SKM-1 (cell line): ENCODE results near the gene HSPG2.
A peak's percentile ranks its signal among the peaks of the same experiment; 100 is the strongest.
"Not testable (repeated sequence)": the region's sequence is repeated elsewhere in the genome, so short reads cannot be mapped to it uniquely, and the experiment has no call there.

Source experiments
- DNase-seq: peaks from one replicate; lab custom pipeline; 2025; ENCODE audit not compliant: unreplicated experiment; lab: John Stamatoyannopoulos, UW

The HSPG2 gene

DNA sequence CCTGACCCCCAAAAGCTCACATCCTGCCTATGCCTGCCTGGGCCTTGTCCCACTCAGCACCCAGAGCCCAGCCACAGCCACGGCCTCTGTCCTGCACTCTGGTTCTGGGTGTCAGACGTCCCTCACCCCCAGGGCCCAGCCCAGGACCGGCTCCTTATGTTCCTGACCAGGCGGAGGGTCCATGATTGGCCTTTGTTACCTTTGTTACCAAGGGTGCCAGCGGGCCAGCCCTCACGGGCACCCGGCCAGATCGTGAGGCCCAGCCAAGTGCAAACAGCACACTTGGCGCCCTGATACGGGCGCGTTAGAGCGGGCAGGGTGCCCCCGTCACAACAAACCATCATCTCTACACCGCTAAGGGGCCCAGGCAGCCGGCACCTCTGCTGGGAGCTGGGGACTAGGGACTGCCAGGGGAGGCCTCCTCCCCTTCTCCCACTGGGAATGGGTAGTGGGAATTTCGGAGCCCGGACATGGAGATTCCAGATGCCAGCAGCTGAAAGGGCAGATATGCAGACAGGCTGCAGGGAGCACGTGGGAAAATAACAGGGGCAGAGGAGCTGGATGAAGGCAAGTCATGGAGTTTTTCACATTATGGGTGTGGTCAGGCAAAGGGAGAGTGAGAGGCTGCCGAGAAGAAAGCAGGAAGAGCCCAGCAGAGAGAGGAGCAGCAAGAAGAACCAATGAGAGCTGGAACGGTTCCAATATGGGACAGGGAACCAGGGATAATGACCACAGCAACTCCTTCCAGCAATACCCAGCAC, 22.1 kb downstream of the HSPG2 start:
- no peak for DNase-seq

DNA sequence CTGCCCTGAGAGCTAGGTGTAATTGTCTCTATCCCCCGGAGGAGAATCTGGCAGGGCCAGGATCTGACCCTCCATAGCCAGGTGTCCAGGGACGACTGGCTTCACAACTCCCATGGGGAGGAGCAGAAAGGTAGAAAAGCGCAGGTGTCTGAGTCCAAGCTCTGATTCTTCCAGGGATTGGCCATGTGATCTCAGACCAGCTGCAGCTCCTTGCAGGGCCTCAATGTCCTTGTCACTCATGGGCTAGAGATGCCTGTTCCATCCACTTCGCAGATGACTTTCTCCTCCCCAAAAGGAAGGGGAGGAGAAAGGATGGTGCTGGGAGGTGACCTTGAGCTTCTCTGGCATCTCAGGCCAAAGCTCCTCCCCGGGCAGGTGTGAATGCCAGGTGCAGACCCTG, 22.7 kb downstream of the HSPG2 start:
- no peak for DNase-seq

DNA sequence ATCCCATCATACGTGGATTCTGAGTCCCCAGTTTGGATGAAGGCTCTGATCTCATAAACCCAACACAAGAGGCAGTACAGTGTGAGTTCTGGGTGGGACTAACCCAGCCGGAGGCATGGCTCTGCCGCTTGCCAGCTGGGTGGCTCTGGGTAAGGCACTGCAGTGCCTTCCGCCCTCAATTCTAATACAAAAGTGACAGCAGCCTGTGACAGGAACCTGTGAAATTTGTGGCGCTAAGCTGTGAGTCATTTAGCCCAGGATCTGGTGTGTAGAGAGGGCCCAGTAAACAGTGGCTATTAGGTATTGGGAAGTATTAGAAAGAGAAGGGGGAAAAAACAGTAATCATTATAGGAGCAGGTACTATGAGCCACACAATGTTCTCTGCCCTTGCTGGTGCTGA, 23.3 kb downstream of the HSPG2 start:
- DNase-seq, result no peak

DNA sequence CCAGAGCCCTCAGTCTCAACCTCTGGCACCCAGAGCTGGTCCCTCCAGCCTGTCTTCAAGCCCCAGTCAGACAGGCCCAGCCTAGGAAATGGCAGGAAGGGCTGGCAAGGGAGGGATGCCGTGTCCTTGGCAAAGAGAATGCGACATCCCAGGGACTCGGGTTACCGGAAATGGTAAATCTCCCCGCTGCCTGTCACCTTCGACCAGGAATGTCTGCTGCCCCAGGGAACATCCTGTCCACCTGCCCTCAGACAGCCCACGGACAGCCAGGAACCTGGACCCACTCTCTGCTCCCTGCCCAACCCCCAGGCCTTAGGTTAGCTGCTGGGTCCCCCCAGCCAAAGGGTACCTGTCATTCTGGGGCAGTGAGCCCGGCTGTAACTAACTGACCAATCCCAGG, 23.9 kb downstream of the HSPG2 start:
- DNase-seq, result no peak

DNA sequence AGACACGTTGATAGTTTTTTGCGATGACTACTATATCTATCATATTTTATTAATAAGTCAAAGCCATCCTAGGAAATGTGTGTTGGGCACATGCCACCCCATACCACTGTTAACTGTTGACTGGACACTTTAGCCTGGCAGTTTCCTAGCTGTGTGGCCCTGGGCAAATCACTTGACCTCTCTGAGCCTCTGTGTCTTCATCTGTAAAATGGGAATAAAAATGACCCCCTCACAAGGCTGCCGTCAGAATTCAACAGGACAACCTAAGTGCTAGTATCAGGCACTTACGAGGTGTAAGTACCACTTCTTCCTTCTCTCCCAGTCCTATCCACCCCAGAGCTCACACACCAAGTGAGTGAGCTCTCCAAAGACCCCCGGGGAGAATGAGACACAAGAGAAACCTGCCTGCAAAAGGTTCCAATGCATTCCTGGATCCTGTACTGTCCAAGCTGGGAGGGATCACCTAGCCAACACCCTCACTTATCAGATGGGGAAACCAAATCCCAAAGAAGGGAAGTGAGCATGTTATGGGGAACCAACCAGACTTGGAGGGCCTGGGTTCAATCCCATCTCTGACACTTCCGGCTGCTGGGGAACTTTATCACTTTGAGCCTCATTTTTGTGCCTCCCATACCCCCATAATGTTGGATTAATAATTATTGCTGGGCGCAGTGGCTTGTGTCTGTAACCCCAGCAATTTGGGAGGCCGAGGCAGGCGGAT, 24.9 kb downstream of the HSPG2 start:
- DNase-seq, result no peak

DNA sequence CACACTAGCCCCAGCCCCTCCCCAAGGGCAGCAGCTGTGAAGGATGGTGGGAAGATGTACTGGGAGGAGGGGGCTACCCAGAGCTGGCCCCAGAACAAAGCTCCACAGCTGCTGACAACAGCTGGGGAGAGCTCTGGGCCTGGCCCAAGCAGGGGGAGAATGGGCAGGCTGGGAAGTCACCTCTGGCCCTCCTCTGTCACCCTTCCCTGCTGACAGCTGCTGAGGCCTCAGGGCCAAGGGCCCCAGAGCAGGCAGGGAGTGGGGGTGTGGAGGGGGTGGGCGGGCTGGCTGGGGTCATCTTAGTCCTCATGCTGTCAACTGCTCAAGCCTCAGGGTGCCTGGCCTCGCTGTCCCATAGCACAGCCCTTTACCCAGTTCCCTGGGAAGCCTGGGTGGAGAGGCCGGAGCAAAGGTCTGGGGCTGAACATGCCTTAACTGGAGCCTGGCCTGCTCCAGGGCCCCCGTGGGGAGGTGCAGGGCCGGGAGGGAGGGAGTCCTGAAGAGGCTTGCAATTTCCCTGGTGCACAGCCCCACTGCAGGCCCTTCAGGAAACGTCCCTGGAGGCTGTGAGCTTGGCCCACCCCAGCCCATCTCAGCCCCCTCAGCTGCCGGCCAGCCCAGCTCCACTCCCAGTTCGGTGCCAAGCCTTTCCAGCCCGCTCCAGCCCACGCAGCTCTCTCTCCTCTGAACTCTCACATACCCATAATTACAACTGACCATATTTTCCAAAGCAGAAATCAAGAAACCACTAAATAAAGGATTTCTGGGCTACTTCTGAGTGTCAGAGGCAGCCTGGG, 25.7 kb downstream of the HSPG2 start:
- DNase-seq, result no peak

DNA sequence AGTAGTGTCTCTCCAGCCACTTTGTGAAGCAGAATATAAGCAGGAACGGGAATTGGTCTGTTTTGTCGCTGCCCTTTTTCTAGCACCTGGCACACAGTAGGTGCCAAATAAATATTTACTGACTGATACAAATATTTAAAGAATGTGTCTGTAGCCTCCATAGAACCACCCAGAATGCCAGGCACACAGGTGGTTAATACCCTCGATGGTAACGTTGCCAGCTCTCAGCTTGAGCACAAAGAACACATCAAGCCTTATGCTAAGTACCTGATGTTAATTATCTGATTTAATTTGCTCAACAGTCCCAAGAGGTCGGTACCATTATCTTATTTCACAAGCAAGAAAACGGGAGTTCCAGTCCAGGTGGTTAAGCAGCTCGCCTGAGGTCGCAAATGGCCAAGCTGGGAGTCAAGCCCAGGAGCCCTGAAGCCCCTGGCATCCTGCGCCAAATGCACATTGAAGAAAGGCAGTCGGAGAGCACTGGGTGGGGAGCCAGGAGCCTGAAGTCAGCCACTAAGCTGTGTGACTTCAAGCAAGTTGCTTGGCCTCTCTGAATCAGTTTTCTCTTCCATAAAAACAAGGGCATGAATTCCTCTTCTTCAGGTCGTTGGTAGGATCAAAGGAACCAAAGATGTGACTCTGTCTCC, 26.4 kb downstream of the HSPG2 start:
- DNase-seq, result no peak

DNA sequence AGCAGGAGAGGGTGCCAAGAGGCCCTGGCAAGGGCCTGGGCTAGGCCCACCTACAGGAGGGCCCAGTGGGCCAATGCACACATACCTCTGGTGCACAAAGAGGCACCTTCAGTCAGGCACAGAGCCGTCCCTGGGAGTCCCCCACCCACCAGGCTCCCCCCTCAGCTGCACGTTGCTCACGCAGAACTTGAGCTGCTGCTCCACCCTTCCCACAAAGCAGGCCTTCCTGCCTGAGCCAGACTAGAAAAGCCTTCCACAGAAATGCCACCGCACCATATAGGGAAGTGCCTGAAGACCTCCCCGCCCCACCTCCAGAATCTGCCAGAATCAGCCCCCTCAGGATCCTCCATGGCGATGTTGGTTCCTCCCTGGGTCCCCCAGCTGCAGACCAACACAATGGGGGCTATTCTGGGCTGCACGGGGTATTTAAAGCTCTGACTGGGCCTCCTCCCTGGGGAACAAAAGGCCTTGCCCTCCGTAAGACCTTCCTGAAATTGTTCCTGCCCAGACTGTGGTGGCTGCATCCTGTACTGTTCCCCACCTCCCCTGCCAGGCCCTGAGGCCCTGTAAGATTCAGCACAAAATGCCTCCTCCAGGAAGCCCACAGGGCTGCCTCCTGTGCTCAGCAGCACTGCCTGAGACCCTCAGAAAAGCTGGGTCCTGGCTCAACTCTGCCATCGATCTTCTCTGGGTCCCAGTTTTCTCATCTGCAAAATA, 27.2 kb downstream of the HSPG2 start:
- DNase-seq, result peak; percentile 54

DNA sequence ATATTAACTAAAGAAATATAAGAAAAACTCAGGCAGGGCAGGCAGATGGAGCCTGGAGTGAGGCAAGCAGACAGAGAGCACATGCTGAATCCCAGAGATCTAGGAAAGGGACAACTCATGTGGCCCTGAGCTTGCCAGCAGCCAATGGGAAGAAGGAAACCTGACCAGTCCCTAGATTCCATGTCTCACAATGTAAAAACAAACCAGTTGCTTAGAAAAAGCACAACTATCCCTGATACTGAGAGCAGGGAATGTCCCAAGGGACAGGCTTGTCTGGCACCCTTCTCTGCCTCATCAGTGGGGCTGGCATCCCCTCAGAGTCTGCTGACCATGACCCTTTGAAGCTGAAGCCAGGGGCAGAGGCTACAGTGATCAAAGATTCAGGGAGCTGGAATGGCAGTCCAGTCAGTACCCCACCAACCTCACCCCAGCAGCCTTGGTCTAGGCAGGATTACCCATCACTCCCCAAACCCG, 27.8 kb downstream of the HSPG2 start:
- no peak for DNase-seq

DNA sequence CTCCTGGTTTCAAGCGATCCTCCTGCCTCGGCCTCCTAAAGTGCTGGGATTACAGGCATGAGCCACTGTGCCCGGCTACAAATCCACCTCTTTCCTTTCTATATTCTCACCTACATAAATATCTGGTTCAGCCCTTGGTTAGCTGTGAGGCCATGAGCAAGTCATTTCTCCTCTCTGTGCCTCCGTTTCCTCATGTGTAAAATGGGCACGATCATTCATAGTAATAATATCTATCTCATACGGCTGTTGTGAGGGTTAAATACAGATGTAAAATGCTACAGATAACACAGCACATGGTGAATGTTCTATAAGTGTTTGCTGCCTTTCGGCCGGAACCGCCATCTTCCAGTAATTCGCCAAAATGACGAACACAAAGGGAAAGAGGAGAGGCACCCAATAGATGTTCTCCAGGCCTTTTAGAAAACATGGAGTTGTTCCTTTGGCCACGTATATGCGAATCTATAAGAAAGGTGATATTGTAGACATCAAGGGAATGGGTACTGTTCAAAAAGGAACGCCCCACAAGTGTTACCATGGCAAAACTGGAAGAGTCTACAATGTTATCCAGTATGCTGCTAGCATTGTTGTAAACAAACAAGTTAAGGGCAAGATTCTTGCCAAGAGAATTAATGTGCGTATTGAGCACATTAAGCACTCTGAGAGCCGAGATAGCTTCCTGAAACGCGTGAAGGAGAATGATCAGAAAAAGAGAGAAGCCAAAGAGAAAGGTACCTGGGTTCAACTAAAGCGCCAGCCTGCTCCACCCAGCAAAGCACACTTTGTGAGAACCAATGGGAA, 29.2 kb downstream of the HSPG2 start:
- DNase-seq, result not testable (repeated sequence)

DNA sequence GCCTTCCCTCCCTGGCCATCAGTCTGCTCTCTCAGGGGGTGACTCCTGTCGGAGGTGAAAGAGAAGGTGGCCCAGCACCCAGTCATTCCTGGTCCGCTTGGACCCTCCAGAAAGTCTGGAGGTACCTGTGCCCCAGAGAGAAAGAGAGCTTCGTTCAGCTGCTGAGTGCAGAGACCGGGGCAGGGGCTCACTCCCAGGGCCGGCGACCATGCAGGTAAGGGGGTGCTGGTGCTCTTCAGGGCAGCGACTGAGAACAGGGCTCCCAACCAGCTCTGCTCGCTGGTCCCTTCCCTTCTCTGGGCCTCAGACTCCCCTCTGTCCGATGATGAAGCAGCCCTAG, 30.1 kb downstream of the HSPG2 start:
- no peak for DNase-seq

DNA sequence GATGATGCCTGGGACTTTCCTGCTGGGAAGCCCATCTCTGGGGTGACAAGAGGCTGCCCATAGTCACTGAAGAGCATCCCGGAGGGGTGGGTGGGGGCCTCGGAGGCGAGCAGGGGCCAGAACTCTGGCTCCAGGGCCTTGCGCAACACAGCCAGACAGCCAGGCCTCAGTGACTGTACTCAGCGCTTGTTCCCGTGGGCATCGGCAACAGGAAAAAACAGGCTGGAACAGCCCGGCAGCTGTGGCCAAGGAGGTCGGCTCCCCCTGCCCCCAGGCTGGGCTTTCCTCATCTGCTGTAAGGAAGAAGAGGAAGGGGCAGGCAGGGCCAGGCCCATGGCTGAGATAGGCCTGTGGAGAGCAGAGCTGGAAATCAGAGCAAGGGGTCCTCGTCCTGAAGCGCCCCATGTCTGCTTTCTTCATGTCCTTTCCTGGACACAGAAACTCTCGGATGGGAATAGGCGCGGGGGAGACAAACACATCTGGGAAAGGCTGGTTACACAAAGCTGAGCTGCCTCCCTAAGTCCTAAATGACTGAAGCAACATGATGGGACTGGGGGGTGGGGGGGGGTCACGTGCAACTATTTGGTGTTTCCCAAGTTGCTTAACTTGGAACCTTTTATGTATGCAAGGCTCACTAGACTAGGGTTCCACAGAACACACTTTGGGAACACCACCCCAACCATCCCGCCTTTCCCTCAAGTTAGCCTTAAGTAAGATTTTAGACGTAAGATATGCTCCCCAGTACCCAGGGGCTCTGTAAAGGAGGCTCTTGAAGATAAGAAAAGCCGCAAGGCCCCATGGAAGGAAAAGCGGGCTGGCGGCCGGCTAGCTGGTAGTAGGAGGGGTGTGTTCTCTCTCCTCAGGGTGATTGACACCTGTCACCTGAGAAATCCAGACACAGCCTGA, 30.7 kb downstream of the HSPG2 start:
- no peak for DNase-seq

DNA sequence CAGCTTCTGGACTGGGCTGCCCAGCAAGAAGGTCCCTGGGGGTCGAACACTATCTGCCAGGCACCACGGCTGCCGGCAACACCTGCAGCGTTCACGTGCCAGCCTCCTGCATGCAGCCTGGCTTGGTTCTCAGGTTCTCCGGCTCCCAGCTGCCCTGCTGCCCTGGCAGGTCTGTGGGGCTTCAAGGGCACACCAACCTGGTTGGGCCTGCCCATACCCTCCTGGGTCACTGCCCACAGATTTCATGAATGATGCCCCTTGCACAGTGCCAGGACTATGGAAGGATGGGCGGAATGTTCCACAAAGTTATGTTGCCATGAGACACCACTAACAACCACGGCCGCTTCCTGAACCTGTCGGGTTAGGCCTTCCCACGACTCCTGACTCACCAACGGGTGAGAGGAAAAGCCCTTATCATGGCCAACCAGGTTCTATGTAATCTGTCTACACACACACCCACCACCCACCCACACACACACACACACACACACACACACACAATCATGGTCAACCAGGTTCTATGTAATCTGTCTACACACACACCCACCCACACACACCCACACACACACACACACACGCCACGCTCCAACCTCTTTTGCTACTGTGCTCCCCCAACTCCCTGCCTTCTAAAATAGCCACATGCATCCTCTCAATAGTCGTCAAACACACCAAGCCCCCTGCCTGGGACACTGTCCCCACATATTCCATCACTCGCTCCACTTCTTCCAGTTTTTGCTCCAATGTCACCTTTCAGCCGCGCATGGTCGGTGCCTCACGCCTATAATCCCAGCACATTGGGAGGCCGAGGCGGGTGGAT, 32.2 kb downstream of the HSPG2 start:
- no peak for DNase-seq

DNA sequence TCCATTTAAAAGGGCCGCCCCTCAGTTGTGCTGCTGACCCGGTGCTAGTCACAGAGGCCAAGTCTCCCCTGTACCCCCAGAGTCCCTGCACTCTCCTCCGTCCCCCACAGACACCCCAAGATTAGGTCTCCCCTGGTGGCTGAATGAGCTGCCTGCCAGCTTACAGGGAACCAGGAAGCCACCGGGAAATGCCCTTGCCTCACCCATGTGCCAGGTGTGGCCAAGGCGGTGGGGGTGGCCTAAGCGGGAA, 32.7 kb downstream of the HSPG2 start:
- no peak for DNase-seq

DNA sequence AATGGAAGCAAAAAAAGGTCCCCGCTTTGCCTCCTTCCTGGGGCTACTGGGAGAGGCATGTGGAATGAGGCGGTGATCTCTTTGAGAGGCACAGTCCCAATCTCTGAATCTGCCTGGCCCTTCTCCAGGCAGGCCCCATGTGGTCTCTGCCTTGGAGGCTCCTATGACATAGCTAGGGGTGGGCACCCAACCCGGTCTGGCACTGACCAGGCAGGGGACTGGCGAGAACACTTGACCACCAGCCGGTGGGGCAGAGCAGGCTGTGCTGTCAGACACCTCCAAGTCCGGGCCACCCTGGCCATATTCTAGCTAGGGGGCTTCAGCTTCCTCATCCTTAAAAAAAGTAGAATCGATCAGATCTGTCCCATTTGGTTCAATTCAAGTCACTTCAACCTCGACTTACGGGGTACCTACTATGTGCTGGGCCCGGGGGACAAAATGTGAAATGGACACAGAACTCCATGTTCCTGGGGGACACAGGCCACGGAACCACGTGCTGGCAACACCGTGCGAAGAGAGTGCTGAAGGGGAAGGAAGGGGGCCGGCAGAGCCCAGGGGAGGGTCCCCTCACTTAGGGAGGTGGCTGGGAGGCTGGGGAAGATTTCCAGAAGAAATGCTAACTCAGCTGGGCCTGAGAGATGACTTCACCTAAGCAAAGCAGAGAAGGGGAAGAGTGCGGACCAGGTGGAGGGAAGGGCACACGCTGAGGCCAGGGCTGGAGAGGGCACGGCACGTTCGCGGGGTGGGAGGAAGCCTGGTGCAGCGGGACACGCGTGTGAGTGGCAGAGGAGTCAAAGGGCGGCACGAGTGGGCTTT, 33.3 kb downstream of the HSPG2 start:
- DNase-seq, result no peak

DNA sequence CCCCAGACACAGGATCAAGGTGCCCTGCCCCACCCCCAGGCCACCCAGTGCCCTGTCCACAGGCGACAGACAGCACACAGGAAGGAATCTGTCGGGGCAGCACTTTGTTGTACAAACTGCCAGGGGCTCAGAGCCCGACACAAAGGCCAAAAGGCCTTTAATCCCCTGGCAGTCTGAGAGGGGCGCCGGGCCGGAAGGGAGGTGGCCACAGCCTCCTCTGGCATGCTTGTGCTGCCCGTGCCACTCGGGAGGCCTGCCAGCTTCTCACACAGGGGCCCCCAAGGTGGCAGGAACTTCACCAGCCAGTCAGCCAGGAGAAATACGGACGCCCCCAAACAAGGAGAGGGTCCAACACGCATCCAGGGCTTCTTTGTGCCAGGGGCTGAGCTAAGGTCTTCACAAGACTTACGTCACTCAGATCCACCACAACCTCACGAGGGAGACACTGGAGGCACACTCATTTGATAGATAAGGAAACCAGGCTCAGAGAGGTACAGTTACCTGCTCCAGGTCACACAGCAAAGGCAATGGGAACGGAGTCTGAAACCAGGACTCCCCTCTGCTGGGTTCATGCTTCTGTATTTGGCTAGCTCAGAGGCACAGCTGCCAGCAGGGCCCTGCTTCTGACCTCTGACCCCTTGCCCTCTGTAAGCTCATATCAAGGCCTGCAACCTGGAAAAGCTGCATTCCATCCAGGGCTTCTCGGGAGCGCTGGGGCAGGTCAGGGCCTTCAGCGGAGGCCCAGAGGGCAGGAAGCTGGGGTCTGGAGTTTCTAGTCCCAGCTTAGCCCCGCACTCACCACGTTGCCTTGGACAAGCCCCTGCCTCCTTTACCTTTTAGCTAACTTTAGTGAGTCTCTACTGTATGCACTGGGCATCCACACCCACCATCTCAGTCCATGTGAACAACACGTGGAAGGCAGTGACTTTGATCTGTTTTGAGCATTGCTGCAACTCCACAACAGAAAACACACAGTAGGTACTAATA, 34.8 kb downstream of the HSPG2 start:
- no peak for DNase-seq
